Measurements from ENCODE around the gene RAB44.

Gene RAB44

DNA sequence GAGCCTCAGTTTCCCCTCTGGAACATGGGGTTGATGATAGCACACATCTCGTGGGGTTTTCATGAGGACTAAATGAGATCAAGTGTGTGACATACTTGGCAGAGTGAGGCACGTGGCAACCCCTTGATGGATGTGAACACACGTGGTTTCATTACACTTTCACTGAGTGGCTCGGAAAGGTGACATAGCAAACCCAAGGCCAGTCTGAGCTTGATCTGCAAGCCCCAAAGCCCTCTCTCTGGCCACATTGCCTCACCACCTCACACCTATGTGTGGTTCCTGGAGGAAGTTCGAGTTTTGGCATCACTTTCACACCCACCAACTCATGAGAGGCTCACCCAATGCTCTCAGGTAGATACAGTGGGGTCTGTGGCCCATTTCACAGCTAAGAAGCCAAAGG, 81.6 kb downstream of the RAB44 start:
- no peak for DNase-seq

DNA sequence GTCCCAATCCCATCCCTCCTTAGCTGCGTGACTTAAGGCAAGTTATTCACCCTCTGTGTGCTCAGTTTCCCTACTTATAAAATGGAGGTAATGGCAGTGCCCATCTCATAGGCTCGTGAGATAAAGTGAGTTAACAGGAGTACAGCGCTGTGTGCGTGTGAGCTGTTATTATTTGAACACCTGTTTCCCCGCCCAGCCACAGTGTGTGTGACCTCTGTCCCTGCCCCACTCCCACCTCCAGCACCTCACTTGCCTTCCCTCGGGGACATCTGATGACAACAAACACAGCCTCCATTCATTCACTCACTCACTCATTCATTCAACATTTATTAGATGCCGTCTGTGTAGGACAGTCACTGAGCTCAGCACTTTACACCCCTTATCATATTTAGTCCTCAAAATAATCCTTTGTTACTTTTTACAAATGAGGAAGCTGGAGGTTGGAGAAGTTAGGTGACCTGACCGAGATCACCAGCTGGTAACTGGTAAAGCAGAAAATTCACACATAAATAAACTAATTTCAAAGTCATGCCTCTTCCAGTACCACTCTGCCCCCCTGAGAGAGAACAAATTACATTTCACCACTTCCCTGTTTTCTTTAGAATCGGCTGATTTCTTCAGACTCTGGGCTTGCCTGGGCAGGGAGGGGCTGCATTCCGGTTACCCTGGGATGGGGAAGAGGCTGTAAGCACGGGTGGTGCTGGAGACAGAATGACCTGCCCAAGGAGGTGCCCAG, 83.0 kb downstream of the RAB44 start:
- DNase-seq = peak in 2 of 3 experiments; percentile 31 to 59

- no peak for DNase-seq
Observed at GRCh38 chr6:36781669-36782068, 84.0 kb downstream of the RAB44 start.

All from NCI-H1417 (cell line).